GM12872 (cell line): Measurements from ENCODE around the gene ZNF550.

Experiments
- CTCF ChIP-seq: IDR thresholded peaks from 3 replicates; pipeline ENCODE4 v1.5.1; 2011; ENCODE audit warnings: low read depth, mild to moderate bottlenecking, low read length, moderate library complexity; ENCODE audit not compliant: insufficient read depth

Gene ZNF550

GRCh38 chr19:57559008-57559403 lies 657 bp downstream of the ZNF550 start:
- no peak for TF ChIP-seq CTCF

DNA sequence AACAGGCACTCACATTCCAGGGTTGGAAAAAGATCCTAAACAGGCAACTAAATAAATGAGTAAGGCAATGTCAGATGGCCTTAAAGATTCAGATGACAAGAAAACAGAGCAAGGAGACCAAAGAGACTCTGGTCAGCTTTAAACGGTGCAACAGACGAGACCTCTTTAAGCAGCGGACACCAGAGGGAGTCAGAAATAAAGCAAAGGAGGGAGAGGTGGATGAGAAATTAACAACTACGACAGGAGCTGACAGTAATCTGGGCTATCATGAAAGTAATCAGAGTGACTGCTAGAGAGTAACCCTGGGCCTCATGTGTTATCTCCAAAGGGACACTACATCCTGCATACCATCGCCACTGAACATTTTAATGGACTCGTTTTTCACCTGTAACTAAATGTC lies 1.1 kb downstream of the ZNF550 start:
- no peak for TF ChIP-seq CTCF

DNA sequence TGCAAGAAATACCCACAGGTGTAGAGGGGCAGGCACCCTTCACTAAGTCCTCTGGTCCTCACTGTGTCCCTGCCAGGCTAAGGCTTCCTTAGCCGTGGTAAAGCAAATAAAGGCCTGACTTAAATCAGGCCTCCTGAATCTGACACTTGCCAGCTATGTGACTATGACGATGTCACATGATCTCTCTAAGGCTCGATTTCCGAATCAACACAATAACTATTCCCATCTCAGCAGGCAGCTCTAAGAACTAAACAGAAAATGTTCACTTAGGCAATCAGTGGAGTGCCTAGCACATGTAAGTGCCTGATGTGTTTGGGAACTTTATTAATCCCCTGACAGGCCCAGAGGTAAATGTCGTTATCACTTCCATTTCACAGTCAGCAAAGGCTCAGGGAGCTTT lies 2.0 kb downstream of the ZNF550 start:
- no peak for TF ChIP-seq CTCF

DNA sequence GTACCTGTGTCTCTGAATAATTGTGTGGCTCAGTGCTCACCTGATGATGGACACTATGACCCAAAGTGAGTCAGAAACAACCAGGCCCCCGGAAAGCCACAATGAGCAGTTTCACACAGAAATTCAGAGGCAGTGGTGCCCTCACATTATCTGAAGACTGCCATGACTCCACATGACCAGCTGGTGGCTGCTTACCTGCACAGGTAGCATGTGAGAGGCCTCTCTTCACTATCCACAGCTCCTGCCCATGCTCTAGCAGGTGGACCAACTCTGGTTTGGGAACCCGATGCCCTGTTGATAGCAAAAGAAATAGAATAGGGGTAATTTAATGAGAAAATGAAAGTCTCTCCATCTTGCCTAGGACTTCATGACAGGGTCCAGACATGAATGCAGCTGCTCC lies 7.2 kb downstream of the ZNF550 start:
- TF ChIP-seq CTCF, result no peak

GRCh38 chr19:57546513-57546912 lies 13.2 kb downstream of the ZNF550 start:
- no peak for TF ChIP-seq CTCF

DNA sequence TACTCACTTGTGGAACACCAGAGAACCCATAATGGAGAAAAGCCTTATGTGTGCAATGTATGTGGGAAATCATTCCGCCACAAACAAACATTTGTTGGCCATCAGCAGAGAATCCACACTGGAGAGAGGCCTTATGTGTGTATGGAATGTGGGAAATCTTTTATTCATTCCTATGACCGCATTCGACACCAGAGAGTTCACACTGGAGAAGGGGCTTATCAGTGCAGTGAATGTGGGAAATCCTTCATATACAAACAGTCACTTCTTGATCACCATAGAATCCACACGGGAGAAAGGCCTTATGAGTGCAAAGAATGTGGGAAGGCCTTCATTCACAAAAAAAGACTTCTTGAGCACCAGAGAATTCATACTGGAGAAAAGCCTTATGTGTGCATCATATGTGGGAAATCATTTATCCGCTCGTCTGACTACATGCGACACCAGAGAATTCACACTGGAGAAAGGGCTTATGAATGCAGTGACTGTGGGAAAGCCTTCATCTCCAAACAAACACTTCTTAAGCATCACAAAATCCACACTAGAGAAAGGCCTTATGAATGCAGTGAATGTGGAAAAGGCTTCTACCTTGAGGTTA lies 21.6 kb downstream of the ZNF550 start:
- no peak for TF ChIP-seq CTCF

- TF ChIP-seq CTCF, result no peak
Observed at GRCh38 chr19:57527136-57527881, 32.4 kb downstream of the ZNF550 start, which contains the start of gene ZNF549. ZNF549 (plus strand) TSS chr19:57527356; CDS start chr19:57527574, 218 bp downstream.
